ENCODE data around the gene TARS1. TPM values are rescaled to one million over a fixed set of nuclear protein-coding genes. Genes with fewer than 3 reads are reported as not detected.

The TARS1 gene
- total and polyA plus RNA-seq, 2 of the 4 experiments (the other 2 are of a cell fraction): 90.8 to 175 TPM

DNA sequence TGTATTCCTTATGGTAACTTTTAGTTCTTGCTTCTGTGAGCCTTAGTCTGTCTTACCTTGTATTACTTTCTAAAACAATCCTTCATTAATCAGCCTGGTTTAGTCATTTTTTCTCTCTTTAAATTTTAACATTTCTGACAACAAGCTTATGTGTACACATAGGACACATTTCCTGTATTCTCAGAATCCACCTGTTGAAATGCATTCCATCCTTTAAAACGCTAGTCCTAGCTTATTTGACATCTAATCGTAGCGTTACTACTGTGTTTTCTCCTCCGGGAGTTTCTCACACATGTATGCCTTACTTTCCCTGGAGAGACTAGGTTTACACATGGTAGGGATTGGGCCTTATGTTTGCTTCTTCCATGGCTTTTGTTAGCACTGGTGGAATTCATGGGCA lies 3.8 kb downstream of the TARS1 start:
- H2AK5ac ChIP-seq (ENCODE audit: low read depth, low read length): no peak overlapping the region
- in situ Hi-C loops (cut with MboI; ENCODE audit: low sequenced_read_pairs) (loop anchor here (25.0 kb wide), 1 partner anchor 1018 kb away; no protein-coding TSS in a partner anchor), dilution Hi-C loops (cut with HindIII; ENCODE audit: low sequenced_read_pairs, unreplicated experiment) (no loop called here), intact Hi-C loops (cut with micrococcal nuclease) (loop anchor here (5.0 kb wide), 1 partner anchor 448 kb away; the partner anchor contains the start of gene ADAMTS12)
- H2BK120ac ChIP-seq (ENCODE audit: low read depth, low read length): no peak overlapping the region
- H3K9ac ChIP-seq (ENCODE audit: low read depth, low read length): no peak overlapping the region
- WGBS, 2 experiments (ENCODE audit: extremely low coverage in 2 of 2, insufficient read length in 1 of 2): no CpG with 5 or more reads among the region's 4 CpGs
- H4K20me1 ChIP-seq (ENCODE audit: insufficient read depth, low read length): peaks cover 64% of the 10 kb centered on the region
- no peak overlapping the region for H4K5ac ChIP-seq (ENCODE audit: low read depth, low read length)
- H3K23ac ChIP-seq (ENCODE audit: low read depth, low read length): no peak overlapping the region
- no peak overlapping the region for H3K18ac ChIP-seq (ENCODE audit: low read depth, low read length)
- no peak overlapping the region for H3K27ac ChIP-seq (ENCODE audit: insufficient read depth, low read length)
- TF ChIP-seq RFX5 (IDR thresholded peaks at IDR 0.05; ENCODE audit: low read depth, low read length) (no peak), CHD1 (IDR thresholded peaks at IDR 0.05; ENCODE audit: low read depth, low read length) (no peak), SMC3 (IDR thresholded peaks at IDR 0.05; ENCODE audit: low read depth, low read length) (no peak), NFE2L2 (IDR thresholded peaks at IDR 0.05; ENCODE audit: low read depth, low read length) (no peak), BHLHE40 (IDR thresholded peaks at IDR 0.05; ENCODE audit: low read depth, low read length) (no peak), MAZ (IDR thresholded peaks at IDR 0.05; ENCODE audit: borderline replicate concordance, low read depth, low read length) (no peak), CTCF (conservative IDR thresholded peaks at IDR 0.05; ENCODE audit: low read depth, low read length) (no peak), RAD21 (IDR thresholded peaks at IDR 0.05; ENCODE audit: low read length) (no peak)
- TF ChIP-seq, protein P1, sequence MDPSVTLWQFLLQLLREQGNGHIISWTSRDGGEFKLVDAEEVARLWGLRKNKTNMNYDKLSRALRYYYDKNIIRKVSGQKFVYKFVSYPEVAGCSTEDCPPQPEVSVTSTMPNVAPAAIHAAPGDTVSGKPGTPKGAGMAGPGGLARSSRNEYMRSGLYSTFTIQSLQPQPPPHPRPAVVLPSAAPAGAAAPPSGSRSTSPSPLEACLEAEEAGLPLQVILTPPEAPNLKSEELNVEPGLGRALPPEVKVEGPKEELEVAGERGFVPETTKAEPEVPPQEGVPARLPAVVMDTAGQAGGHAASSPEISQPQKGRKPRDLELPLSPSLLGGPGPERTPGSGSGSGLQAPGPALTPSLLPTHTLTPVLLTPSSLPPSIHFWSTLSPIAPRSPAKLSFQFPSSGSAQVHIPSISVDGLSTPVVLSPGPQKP (IDR thresholded peaks at IDR 0.05; ENCODE audit: borderline replicate concordance, low read depth, low read length): no peak
- ChIA-PET CTCF (no interaction called here), POLR2A (ENCODE audit: unreplicated experiment) (no interaction called here)
- peaks cover 13% of the 10 kb centered on the region for H3K36me3 ChIP-seq (ENCODE audit: control insufficient read depth, insufficient read depth, low read length)
- ATAC-seq (ENCODE audit: low read depth) (no peak), DNase-seq (no peak)
- no peaks in the 10 kb centered on the region for H3K9me3 ChIP-seq (ENCODE audit: control insufficient read depth, insufficient read depth, low read length)
- no peak overlapping the region for H3K4me2 ChIP-seq (ENCODE audit: low read depth, low read length)
- no peak overlapping the region for H3K4ac ChIP-seq (ENCODE audit: low read depth, low read length)
- peaks cover 17 to 51% of the 10 kb centered on the region in 2 experiments for H3K79me1 ChIP-seq (ENCODE audit: low read depth in 1 of 2, low read length in 2 of 2)
- no peak overlapping the region for H2BK15ac ChIP-seq (ENCODE audit: low read depth, low read length)
- H2BK5ac ChIP-seq (ENCODE audit: low read depth, low read length, poor library complexity, severe bottlenecking): no peak overlapping the region
- no peak overlapping the region for H3K14ac ChIP-seq (replicated peaks; ENCODE audit: low read depth, low read length)
- no peak overlapping the region for H2BK20ac ChIP-seq (ENCODE audit: low read depth, low read length)
- H3K27me3 ChIP-seq (ENCODE audit: control insufficient read depth, insufficient read depth, low read length): no peaks in the 10 kb centered on the region
- no peak overlapping the region for H4K91ac ChIP-seq (ENCODE audit: insufficient read depth, low read depth, low read length)
- H3K4me3 ChIP-seq (ENCODE audit: insufficient read depth, low read depth, low read length): no peak overlapping the region
- H2AK9ac ChIP-seq (replicated peaks; ENCODE audit: low read depth, low read length, poor library complexity): no peak overlapping the region
- no peaks in the 10 kb centered on the region; the same call in 1 of the 2 replicates for H3K4me1 ChIP-seq (ENCODE audit: control insufficient read depth, insufficient read depth, low read length)
- no peak overlapping the region for H3K56ac ChIP-seq (ENCODE audit: extremely low read depth, insufficient read depth, low read length)
- H4K8ac ChIP-seq (ENCODE audit: low read depth in 2 of 2, low read length in 2 of 2): no peak overlapping the region
- no peaks in the 10 kb centered on the region; the same call in 1 of the 2 replicates for H3K9me1 ChIP-seq (ENCODE audit: insufficient read depth, low read length)
- no peak overlapping the region for H2AFZ ChIP-seq (replicated peaks; ENCODE audit: low read length, poor library complexity)
- no TSS peak for BruUV-seq (replicated peaks)

All from IMR-90 (cell line).